Mesenteric fat pad (tissue), 1 donor: ENCODE measurements around the gene DUSP7. TPM values are rescaled to one million over a fixed set of nuclear protein-coding genes. Genes with fewer than 3 reads are reported as not detected.

ENCODE experiments used
- DNase-seq: peaks from one replicate; pipeline ENCODE4 v3.0.0-alpha.2; 2020; ENCODE audit warnings: low spot score
- total RNA-seq: library from RNA; stranded (reverse); fragmentation: NEBNext Ultra II Directional; extraction: Animal tissue kit (Norgen Biotek cat#: 25700); gene quantifications from one replicate; pipeline ENCODE4 v1.2.1, GENCODE V29; 2021
- donor health status: DM: yes; HTN: yes; CAD: no.

The DUSP7 gene
- total RNA-seq, 1 donor from 2014 or later, result 17.2 TPM

DNA sequence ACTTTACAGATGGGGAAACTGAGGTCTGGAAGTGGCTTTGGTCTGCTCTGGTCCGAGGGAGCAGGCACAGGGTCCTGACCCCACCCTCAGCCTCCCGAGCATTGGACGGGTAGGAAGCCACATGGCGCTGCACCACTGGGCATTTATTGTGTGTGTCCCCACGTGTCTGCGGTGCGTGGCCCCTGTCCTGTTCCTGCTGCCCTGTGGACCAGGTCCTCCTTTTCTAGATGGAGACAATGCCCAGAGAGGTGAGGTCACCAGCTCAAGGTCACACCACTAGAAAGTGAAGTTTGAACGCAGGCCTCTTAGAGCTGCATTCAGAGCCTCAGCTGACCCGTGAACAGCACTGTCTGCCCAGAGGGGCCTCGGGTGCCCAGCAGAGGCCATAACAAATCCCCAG lies 26.8 kb downstream of the DUSP7 start:
- DNase-seq, result no peak

DNA sequence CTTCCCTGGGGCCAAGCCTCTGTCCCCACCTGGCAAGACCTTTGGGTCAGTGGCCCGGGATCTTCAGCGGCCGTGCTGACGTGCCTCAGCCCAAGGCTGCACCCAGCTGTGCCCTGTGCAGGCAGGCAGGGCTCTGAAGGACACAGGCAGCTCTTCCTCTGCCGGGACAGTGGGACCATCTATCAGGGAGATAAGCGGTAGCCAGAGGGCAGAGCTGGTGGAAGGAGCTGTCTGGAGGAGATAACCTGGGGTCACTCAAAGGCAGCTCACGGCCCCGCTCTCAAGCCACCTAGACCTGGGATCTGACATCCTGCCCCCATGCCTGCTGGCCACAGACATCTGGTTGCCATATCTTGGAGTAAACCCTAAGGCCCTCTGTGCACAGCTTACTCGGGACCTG lies 27.3 kb downstream of the DUSP7 start:
- no peak for DNase-seq

DNA sequence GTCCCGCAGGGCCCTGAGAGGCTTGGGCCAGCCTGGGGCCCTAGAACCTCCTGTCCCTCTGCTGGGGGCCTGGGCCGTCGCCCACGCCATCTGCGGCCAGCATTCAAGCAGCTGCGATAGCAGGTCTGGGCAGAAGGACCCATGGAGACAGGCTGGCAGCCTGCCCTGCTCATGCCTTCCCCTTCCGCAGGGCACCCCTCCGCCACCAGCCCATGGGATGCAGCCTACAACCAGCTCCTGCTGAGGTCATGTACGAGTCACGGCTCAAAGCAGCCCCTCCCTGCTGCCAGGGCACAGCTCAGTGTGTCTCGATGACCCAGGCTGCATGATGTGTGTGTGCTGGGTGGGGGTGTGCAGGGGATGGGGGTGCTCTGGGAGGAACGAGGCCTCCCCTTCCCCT lies 27.8 kb downstream of the DUSP7 start:
- no peak for DNase-seq

DNA sequence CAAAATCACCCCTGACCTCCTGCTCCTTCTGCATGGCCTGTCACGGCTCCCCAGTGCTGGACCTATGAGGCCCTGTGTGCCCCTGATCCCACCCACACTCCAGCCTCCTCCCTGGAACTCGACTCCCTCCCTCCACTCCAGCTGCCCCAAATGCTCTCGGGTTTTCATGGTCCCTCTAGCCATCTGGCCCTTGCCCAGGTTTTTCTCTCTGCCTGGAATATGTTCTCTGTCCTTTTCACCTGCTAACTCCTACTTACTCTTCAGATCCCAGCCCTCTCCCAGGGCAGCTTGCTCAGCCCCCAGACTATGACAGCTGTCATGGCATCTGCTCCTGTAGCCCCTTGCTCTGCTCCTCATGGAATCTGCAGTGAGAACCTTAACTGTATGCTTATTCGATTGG lies 30.3 kb downstream of the DUSP7 start:
- DNase-seq, result no peak

DNA sequence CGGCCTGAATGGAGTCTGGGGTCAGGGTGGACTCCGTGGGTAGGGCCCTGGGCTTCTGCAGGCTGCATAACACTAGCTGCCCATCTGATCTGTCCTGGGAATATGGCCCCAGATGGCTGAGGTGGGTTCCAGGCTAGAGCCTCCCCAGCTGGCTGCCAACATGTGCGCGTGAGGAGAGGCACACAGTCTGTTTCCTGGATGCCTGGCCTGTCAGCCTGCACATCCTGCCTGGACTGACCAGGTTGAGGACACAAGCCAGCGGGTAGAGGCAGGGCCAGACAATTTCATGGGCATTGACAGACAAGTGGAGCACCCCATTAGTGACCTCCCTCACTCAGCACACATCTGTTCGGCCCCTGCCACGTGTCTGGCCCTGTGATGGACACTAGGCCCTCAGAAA lies 30.9 kb downstream of the DUSP7 start:
- no peak for DNase-seq

GRCh38 chr3:52024765-52025452 lies 31.5 kb downstream of the DUSP7 start:
- DNase-seq, result no peak

GRCh38 chr3:52023860-52024764 lies 32.3 kb downstream of the DUSP7 start:
- DNase-seq, result no peak

GRCh38 chr3:52023101-52023770 lies 33.1 kb downstream of the DUSP7 start:
- DNase-seq, result no peak

DNA sequence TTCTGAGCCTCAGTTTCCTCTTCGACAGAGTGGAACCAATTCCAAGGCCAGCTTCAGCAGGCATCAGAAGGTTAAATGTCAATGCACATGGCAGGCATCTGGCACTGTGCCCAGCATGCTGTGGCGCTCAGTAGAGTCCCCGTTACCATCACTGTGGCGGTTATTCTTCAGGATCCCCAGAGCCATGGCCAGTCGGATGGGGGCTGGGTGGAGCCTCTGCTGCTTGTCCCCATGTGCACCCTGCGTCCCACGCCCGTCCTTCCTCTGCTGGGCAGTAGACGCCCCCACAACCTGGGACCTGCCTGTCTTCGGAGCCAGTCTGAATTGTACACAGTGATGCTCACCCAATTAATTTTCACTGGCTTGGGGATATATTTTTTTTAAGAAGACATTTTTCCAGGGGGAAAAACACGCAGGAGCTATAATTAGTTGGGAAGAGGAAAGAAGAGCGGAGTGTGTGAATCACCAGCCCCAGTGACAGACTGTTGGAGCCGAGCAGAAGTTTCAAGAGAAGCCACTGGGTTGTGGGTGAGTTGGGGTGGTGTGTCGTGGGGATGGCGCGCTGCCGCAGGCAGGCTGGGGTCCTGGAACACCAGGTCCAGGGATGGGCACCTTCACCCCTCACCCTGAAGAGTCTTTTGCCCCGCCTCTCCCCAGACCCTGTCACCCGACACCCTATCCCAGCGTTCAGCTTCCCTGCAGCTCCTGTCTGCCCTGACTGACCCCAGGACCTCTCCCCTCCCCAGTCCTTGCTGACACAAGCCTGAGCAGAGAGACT lies 33.9 kb downstream of the DUSP7 start:
- DNase-seq, result no peak

- DNase-seq, result no peak
Observed at GRCh38 chr3:52021489-52022268, 34.7 kb downstream of the DUSP7 start.

DNA sequence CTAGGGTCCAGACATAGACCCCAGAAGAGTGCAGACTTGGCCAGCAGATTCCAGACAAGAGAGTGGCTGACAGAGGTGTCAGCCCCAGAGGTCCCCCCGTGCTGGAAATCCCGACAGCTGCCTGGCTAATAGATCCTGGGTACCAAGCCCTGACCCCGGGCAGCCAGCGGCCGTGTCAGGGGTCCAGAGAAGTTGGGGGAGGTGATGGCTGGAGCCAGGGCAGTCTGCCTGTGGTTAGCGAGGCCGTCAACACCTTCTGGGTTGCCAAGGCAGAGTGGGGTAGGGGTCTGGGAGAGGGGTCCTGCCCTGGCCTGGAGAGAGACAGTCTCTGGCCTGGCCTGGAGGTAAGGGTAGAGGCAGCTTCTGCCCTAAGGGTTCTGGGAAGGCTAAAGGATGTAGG lies 35.6 kb downstream of the DUSP7 start:
- no peak for DNase-seq

DNA sequence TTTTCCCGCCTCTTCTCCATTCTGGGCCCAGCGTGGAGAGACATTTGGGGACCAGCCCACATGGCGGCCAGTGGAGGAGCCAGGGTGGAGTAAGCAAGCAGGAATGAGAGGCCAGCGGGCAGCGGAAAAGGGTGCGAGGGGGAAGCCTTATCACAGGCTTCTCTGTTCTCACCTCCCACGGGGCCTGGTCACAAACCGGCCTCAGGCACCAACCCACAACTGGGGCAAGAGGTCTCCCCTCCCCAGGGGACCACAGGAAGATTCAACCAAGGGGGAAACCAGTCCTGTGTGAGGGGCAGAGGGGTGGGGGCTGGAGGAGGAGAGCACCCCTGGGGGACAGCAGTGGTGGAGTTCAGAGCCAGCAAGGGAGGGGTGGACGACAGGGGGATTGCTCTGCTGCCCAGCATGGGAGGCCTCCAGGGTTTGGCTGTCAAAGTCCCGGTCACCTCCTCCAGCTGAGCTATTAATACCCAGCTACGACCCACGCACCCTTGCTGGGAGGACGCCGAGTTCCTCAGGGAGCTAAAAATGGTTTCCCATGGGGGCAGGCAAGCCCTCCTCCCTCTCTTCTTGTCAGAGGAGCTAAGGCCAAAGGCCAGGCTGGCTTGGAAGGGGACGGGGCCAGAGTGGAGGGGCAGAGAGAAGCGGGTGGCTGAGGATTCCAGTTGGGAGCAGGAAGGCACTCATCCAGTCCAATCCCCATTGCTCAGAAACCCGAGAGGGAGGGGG lies 36.9 kb downstream of the DUSP7 start:
- DNase-seq, result no peak

GRCh38 chr3:52018319-52019000 lies 37.9 kb downstream of the DUSP7 start:
- no peak for DNase-seq

- DNase-seq, result no peak
Observed at GRCh38 chr3:52017586-52017985, 38.8 kb downstream of the DUSP7 start.

GRCh38 chr3:52015438-52016228 lies 40.7 kb downstream of the DUSP7 start:
- no peak for DNase-seq

GRCh38 chr3:52014613-52015012 lies 41.8 kb downstream of the DUSP7 start:
- DNase-seq, result no peak

DNA sequence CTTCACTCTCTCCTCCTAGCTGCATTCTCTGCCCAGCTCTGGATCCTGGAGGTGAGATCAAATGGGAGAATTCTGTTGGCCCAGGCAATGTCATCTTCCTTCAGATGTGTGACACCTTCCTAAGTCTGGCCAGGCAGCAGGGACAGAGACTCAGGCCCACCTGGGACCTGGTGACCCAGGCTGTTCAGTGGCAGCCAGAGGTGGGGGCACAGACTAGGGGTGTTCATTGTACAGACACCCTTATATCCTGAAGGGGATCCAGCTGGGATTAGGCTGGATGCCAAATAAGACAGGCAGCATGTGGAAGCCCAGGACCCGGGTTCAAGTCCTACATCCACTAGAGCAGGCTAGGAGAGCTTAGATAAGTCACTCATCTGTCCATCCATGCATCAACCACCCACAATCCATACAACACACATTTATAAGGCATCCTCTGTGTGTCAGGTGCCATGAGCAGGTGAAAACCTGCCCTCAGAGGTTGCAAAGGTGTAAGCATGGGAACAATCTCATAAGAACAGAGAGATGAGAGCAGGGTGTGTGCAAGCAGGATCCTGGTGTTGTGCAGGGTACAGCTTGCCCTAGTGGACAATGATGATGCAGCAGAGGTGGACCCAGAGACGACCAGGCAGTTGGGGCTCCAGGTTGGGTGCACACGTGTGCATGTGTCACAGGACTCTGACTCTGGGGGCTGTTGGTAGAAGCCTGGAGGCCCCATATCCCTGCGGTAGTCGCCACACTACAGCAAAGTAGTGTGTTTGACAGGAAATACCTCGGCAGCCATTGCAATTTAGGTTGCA lies 42.4 kb downstream of the DUSP7 start:
- no peak for DNase-seq

GRCh38 chr3:52012699-52013098 lies 43.7 kb downstream of the DUSP7 start:
- DNase-seq, result no peak
